SW 1271 (cell line): ENCODE measurements around the gene ZNF490.
"Not testable (repeated sequence)": the region's sequence is repeated elsewhere in the genome, so short reads cannot be mapped to it uniquely, and the experiment has no call there.

Experiments
- DNase-seq, 2 experiments: peaks; one replicate each; lab custom pipeline; 2025; lab: John Stamatoyannopoulos, UW

Gene ZNF490

DNA sequence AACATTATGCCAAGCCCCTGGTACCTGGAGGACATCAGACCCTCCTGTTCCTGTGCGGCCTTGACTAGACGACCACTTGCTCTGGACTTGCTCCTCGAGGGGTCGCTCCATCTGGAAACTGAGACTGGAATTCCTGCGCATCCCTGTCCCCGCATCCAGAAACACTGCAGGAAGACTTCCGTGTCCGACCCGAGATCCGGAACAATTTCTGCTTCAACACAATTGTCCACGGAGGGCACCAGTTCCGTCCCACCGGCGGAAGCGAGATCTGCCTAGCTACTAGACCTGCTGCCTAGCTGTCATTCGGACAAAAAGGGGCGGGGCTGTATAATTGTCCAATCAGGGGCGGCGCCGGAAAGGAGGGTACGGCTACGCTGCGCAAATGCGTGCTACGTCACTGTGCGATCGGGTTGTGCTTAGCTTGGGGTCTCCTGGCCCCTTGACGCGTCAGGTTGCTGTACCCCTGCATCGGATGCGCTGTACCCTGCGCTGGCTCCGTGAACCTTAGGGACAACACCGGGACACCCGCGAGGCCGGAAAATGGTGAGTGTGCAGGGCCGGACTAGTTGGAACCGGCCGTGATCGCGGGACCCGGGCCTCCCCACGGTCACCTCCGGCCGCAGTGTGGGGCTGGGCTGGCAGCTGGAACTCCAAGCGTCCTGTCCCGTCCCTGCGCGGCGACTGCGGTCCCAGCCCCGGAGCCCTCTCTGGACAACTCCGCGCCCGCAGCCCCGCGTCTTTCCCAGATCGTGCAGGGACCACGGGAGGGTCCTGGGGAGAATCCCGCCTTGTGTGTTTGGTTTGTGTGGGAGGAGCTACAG, at the start of gene ZNF490, which contains the start of gene ZNF791:
ZNF490 (minus strand) TSS at position 274 of the 821 bp plus-strand sequence; CDS start at position 141, 133 bp downstream.
ZNF791 (plus strand) TSS at position 381 of the 821 bp plus-strand sequence; CDS start at position 541, 160 bp downstream.
- DNase-seq, result peak; percentile 97

DNA sequence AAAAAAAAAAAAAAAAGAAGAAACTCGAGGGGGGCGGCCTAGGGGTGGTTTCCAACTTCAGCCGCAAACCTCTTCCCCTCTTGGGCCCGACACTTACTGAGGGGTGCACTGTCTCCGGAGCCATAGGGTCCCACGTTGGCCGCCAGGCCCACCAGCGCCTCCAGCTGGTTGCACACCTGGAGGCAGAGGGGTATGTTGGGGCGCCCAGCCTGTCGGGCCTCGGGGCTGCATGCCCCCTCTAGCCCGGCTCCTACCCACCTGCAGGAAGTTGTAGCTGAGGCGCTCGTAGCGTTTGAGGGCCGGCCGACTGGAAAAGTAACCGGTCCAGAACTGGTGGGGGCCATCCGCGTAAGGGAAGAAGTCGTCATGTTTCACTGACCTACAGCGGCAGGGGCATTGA, 47.4 kb upstream of the ZNF490 start:
- no peak for DNase-seq

DNA sequence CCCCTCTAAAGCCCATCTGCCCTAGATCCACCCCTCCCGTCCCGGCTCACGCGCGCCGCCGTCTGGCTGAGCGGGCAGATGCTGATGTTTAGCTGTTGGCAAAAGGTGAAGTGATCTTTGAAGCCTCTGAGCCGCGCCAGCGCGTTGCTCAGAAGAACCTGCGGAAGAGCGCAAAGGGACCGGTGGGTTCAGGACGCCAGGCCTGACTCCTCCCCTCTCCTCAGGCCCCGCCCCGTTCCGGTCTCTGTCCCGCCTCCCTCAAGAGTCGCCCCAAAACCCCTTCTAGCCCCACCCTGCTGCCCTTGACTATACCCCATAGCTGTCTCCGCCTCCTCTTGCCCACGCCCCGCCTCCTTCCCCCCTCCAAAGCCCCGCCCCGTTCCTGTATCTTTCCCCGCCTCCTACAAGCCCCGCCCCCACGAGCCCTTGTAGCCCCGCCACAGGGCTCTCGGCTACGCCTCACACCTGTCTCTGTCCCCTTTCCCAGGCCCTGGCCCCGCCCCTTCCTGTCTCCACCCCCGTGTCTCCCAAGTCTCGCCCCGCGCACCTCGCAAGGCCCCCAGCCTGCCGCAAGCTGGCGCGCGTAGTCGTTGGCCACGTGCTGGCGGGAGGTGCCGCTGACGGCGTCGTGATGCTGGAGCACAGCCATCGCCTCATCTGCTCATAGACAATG, 46.4 kb upstream of the ZNF490 start:
- no peak for DNase-seq

DNA sequence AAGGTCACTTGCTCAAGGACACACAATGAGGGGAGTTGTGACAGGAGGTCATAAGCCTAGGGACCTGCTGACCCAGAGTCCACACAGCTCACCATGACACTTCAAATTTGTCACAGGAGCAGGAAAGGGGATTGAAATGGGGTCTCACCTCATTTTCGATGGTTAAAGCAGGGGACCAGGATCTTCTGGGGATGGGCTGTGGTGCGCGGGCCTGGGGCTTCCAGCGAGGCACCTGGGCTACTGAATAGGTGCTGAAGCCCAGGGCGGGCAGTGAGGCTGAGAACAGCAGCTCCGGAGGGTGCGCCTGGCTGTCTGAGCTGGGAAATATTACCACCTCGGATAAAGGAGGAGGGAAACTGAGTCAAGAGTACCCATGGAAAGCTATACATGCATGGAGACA, 44.9 kb upstream of the ZNF490 start:
- no peak for DNase-seq

DNA sequence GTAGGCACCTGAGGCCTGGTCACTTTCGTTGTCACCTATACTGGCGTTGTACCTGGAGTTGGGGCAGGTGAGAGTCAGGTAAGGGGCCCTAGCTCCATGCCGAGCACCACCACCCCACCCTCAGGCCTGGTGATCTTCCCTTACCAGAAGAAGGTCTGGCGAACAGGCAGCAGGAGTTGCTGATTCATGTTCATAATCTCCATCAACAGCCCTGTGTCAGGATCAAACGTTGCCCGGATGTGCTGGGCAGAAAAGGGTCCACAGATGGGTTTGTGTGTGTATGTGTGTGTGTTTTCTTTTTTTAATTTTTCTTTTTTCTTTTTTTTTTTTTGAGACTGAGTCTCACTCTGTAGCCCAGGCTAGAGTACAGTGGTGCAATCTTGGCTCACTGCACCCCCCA, 41.6 kb upstream of the ZNF490 start:
- no peak for DNase-seq

DNA sequence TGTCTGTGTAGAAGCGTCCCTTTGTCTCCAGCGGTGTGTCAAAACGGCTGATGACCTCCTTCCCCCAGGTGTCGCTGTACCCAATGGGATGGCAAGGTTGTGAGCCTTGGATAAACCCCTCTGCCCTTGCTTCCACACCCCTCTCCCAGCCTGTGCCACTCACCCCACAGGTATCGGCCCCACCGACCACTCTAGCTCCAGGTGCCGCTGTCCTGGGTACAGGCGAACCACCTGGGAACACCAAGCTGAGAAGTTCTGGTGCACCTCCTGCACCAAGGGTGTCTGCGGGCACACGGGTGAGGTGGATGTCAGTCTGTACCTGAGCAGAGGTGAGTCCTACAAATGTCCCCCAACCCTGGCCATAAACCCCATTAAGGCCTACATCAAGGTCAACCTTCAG, 39.3 kb upstream of the ZNF490 start:
- DNase-seq, result no peak

DNA sequence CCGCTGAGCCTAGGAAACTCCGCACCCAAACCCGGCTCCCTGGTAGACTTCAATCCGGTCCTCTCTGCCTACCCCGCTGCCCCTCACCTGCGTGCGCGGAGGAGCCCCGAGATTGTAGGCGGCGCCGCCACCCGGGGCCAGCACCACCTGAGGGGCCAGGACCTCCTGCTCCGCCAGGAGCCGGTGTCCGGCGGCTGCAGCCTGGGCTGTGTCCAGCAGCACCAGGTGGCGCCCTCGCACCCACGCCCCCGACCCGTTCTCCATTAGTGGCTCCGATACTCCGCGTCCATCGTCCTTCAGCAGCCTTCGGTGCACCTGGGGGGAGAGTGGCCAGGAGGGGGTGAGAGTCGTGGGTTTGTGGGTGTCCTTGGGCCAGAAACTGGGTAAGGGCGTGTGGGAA, 37.5 kb upstream of the ZNF490 start:
- no peak for DNase-seq

DNA sequence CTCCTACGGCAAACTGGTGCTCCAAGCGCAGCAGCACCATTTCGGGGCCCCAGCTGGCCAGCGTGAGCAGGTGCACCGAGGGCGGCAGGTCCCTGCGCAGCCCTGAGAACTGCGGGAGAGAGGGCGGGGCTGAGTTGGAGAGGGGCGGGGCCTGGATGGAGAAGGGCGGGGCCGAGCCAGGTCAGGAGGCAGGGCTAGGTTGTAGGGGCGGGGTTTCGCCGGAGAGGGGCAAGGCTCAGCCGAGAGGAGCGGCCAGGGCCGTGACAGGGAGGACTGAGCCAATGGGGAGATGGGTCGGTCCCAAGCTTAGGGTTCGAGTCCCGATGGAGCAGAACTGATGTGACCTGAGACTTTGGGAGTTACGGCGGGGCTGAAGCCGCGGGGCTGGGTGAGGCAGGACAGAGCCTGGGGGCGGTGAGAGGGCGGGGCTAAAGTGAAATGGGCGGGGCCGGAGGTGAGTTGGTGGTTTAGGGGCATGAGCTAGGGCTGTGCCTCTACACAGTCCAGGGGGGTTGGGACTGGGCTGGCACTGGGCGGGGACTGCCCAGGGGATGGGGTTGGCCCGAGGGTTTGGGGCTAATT, 37.0 kb upstream of the ZNF490 start:
- no peak for DNase-seq

DNA sequence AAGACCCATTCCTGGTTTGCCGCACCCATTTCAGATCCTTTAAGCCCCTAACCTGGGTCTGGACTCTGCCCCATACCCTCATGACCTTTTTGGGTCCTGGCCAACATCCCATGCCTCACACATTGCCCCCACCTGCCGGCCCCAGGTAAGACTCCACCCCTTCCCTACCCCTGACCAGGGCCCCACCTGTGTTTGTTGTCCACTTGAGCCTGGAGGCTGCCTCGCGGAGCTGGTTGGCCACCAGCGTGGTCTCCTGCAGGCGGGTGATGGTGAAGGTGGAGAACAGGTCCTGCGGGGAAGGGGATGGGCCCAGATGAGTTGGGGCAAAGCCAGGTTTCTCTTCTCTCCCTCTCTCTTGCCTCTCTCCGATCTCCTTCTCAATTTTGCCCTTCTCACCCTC, 36.4 kb upstream of the ZNF490 start:
- DNase-seq, result no peak

DNA sequence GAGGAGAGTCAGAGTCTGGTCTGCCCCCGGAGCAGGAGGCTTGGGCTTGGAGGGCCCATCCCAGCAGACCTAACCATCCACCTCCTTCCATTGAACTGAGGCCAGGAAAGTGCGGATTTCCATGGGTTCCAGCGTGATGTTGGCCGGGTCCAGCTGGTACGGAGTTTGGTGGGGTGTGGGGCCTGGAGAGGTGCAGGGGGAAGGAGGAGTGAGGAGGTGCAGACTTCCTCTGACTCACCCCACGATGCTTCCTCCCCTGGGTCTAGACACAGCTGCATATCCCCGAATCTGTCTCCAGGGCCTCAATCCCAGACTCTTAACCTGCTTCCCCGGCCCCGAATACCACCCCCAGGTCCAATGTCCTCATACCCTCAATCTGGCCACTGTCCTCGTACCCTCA, 35.9 kb upstream of the ZNF490 start:
- DNase-seq, result no peak

DNA sequence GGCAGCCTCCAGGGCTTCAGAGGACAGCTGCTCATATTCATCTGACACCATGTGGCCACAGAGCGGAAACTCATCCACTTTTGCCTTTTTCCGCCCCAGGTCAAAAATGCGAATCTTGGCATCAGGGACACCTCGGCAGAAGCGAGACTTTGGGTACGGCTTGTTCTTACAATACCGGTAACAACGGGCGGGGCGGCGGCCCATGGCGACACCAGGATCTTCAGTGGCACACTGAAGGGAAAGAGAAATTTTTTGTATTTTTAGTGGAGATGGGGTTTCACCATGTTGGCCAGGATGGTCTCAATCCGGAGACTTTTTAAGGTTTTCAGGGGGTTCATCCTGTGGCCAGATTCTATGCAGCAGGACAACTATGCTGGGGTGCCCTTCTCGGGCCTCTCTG, 33.1 kb upstream of the ZNF490 start:
- DNase-seq, result not testable (repeated sequence)

DNA sequence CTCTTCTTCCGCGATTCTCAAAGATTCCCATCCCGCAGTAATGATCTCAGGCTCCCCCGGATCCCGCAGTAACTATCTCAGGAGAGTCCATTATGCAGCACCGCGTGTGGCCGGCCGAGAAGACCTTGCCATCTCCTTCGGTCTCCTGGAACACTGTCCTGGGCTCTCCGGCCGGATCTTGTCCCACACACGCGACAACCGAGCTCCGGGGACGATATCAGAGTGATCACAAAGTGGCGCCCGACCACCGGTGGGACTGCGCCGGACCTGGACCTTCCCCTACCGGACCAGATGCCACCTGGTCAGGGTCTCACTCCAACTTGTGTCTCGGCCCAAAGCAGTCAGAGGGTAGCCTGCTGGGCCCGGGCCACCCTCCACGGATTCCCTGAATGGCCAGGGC, 31.9 kb upstream of the ZNF490 start:
- DNase-seq, result no peak

DNA sequence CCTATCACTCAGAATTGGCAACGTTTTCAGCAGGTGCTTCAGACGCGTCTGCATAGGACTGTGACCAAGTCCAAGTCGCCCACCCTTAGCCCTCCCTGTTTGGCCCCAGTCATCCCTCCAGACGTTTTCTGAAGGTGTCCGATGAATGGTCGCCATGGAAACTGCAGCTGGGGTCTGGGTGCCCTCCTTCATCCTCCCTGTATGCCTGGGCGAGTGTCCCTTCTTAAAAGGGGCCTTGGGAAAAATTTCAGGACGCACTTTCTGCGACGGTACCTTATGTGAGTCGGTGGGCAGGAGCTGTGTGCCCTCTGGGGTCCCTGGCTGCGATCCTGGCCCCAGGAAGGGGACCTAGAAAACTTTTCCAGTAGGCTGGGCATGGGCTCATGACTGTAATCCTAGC, 30.8 kb upstream of the ZNF490 start:
- no peak for DNase-seq

DNA sequence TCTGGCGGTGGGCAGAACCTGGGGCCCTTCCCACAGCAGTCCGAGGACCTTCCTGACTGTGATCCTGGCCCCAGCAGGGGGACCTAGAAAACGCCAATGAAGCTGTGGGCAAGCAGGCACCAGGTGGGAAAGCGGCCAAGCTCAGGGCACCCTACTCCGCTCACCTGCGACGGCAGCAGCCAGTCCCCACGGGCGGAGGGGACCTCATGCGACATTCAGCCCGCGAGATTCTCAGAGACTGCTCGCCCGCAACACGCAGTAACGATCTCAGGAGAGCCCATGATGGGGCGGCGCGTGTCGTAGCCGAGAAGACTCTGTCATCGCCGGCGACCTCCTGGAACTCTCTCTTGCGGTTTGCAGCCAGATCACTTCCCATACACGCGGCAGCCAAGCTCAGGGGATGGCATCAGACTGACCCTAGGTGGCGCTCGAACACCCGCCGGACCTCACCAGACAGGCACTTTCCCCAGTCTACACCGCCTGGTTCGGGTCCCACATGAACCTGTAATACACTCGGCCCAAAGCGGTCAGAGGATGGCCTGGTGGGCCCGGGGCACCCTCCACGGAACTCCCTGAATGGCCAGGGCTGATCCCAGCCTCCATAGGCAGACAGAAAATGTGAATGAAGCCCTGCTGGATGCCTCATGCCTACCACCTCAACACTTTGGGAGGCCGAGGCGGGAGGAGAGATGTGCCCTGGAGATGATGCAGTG, 29.4 kb upstream of the ZNF490 start:
- no peak for DNase-seq

DNA sequence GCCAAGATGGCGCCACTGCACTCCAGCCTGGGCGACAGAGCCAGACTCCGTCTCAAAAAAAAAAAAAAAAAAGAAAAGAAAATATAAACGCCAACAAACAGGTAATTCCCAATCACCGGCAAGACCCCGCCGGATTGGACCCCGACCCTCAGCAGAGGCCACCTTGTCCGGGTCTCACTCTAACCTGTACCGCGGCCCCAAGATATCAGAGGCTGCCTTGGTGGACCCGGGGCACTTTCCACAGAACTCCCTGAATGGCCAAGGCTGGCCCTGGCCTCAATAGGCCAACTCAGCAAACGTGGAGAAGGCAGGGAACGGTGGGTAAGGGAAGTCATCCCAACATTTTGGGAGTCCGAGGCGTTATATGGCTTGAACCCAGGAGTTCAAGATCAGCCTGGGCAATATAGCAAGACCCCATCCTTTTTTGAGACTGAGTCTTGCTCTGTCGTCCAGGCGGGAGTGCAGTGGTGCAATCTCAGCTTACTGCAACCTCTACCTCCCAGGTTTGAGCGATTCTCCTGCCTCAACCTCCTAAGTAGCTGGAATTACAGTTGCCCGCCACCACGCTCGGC, 28.1 kb upstream of the ZNF490 start:
- DNase-seq, result no peak

DNA sequence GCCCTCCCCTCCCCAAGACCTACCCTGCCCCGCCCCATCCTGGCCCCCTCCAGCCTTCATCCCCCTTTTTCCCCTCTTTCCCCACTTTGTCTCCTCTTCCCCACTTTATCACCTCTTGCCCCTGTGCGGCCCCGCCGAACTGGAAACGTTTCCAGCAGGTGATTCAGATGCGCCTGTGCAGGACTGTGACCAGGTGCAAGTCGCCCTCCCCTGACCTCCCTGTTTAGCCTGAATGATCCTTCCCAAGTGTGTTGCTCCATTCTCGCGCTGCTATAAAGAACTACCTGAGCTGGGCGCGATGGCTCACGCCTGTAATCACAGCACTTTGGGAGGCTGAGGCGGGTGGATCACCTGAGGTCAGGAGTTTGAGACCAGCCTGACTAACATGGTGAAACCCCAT, 26.0 kb upstream of the ZNF490 start:
- DNase-seq, result no peak

DNA sequence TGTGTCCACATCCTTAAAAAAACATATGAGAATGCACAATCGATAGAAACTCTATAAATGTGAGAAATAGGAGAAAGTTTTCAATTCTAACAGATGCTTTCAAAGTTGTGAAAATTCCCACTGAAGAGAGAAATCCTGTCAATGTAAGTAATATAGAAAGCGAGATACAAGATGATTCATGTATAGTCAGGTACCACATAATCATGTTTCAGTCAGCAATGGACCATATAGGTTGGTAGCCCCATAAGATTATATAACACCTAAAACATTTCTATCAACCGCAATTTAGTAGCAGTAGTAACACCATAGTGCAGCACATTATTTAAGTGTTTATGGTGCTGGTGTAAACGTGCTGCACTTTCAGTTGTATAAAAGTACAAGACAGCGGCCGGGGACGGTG, 18.6 kb upstream of the ZNF490 start:
- DNase-seq, result no peak

DNA sequence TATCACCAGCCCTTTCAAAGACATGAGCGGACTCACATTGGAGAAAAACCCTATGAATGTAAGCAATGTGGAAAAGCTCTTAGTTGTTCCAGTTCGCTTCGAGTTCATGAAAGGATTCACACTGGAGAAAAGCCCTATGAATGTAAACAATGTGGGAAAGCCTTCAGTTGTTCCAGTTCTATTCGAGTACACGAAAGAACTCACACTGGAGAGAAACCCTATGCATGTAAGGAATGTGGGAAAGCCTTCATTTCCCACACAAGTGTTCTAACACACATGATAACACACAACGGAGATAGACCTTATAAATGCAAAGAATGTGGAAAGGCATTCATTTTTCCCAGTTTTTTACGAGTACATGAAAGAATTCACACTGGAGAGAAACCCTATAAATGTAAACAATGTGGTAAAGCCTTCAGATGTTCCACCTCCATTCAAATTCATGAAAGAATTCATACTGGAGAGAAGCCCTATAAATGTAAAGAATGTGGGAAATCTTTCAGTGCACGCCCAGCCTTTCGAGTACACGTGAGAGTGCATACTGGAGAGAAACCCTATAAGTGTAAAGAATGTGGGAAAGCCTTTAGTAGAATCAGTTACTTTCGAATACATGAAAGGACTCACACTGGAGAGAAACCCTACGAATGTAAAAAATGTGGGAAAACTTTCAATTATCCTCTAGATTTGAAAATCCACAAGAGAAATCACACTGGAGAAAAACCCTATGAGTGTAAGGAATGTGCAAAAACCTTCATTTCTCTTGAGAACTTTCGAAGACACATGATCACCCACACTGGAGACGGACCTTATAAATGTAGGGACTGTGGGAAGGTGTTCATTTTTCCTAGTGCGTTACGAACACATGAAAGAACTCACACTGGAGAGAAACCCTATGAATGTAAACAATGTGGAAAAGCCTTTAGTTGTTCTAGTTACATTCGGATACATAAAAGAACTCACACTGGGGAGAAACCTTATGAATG, 17.7 kb upstream of the ZNF490 start:
- no peak for DNase-seq

DNA sequence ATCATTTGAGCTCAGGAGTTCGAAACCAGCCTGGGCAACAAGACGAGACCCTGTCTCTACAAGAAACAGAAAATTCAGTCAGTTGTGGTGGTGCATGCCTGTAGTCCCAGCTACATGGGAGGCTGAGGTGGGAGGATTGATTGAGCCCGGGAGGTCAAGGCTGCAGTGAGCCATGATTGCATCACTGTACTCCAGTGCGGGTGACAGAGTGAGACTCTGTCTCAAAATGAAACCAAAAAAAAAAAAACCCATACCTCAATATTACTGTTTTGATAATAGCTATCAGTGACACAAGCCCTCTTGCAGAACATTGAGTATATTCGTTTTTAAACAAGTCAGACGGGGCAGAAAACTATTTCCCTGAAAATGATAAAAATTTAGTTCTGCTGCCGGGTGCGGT, 16.3 kb upstream of the ZNF490 start:
- DNase-seq, result no peak

DNA sequence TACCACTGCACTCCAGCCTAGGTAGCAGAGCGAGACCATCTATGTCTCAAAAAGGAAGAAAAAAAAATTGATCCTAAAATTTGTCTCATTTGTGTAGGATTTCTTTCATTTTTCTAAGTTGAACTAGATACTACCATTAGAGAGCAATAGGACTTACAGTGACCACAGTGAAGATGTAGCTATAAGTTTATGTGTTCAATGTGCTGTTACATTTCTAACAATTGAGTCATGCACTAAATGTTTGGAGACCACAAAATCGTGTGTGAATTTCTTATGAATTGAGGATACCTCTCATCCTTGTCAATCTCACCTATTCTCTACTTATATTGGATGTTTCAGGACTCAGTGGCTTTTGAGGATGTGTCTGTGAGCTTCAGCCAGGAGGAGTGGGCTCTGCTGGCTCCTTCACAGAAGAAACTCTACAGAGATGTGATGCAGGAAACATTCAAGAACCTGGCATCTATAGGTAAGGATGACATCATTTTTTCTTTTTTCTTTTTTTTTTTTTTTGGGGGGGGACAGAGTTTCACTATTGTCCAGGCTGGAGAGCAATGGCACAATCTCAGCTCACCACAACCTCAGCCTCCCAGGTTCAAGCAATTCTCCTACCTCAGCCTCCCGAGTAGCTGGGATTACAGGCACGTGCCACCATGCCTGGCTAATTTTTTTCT, 12.9 kb upstream of the ZNF490 start:
- no peak for DNase-seq
